Activated naive CD4-positive, alpha-beta T cell (primary cell): ENCODE data around the gene TNKS1BP1.

ENCODE experiments used
- DNase-seq, 4 experiments: peaks; one replicate each; lab custom pipeline; 2025; lab: John Stamatoyannopoulos, UW

TNKS1BP1 gene

GRCh38 chr11:57254631-57255030 is 70.1 kb downstream of the TNKS1BP1 start:
- DNase-seq: no peak

- DNase-seq: no peak
These were observed 73.2 kb downstream of the TNKS1BP1 start for GRCh38 chr11:57251491-57252104.

- no peak for DNase-seq
These were observed 73.7 kb downstream of the TNKS1BP1 start for GRCh38 chr11:57251037-57251436.
